ENCODE data around the gene MTA1. TPM values are rescaled to one million over a fixed set of nuclear protein-coding genes. Genes with fewer than 3 reads are reported as not detected.

Gene MTA1
- total and polyA plus RNA-seq, 2 of the 8 experiments (the other 6 are each of a cell fraction or from before 2014, with no cell fraction given), result 73.9 to 221 TPM

GRCh38 chr14:105498430-105499255, 79.0 kb downstream of the MTA1 start:
- 88% methylated on average over 36 of the region's 36 CpGs; no CpG with 5 or more reads in 1 of the 2 experiments for WGBS, 2 experiments (ENCODE audit: extremely low coverage in 1 of 2, insufficient coverage in 1 of 2, insufficient read length in 1 of 2, insufficient replicate concordance in 2 of 2, low coverage in 1 of 2, low lambda C conversion rate in 2 of 2, missing lambda C conversion rate in 1 of 2)
- Histone ChIP-seq H3K36me3 (ENCODE audit: control insufficient read depth in 2 of 4, insufficient read depth in 4 of 4, low read length in 3 of 4) (no peaks in the 10 kb centered on the region), H3K4me2 (ENCODE audit: insufficient read depth in 1 of 2, low read depth in 2 of 2, low read length in 2 of 2) (no peak overlapping the region), H2BK20ac (ENCODE audit: low read length) (no peak overlapping the region), H4K91ac (replicated peaks; ENCODE audit: insufficient read length, low read length) (no peak overlapping the region), H3K4me3 (ENCODE audit: extremely low read depth in 1 of 4, insufficient read depth in 2 of 4, low read depth in 3 of 4, low read length in 4 of 4) (no peak overlapping the region), H3K18ac (ENCODE audit: extremely low read depth, low read length) (no peak overlapping the region), H3K27me3 (replicated peaks in 1 of 4; ENCODE audit: control insufficient read depth in 3 of 4, extremely low read depth in 1 of 4, insufficient read depth in 3 of 4, low read length in 3 of 4) (no peaks in the 10 kb centered on the region), H2BK5ac (ENCODE audit: low read depth, low read length) (no peak overlapping the region), H3K4me1 (replicated peaks in 1 of 4; ENCODE audit: control insufficient read depth in 3 of 4, insufficient read depth in 4 of 4, low read length in 3 of 4) (peaks cover 0 to 3% (median 0%) of the 10 kb centered on the region in 4 experiments; a peak in 2 of 7 replicates), H2BK120ac (replicated peaks; ENCODE audit: low read depth, low read length) (no peak overlapping the region), H2BK15ac (ENCODE audit: low read length) (no peak overlapping the region), H3K4ac (replicated peaks; ENCODE audit: insufficient read length, low read depth, low read length) (no peak overlapping the region), H4K8ac (ENCODE audit: extremely low read depth, insufficient read depth, low read length) (no peak overlapping the region), H2AK5ac (ENCODE audit: low read depth, low read length) (no peak overlapping the region), H4K5ac (ENCODE audit: insufficient read length, low read depth, low read length) (no peak overlapping the region), H3K9me3 (ENCODE audit: insufficient read depth in 2 of 2, low read depth in 1 of 2, low read length in 1 of 2) (no peaks in the 10 kb centered on the region), H3K79me2 (ENCODE audit: control insufficient read depth in 1 of 2, insufficient read depth in 2 of 2, low read length in 2 of 2) (no peaks in the 10 kb centered on the region), H3K14ac (ENCODE audit: insufficient read length) (no peak overlapping the region), H3K23me2 (ENCODE audit: low read depth, low read length) (no peaks in the 10 kb centered on the region), H3K23ac (ENCODE audit: insufficient read length) (no peak overlapping the region), H3K27ac (ENCODE audit: low read depth, low read length) (no peak overlapping the region), H3K9ac (replicated peaks in 1 of 4; ENCODE audit: extremely low read depth in 1 of 4, low read depth in 3 of 4, low read length in 3 of 4) (no peak overlapping the region), H2BK12ac (ENCODE audit: low read depth, low read length) (no peak overlapping the region), H4K20me1 (replicated peaks in 1 of 2; ENCODE audit: control insufficient read depth in 1 of 2, insufficient read depth in 2 of 2, low read length in 2 of 2) (peaks cover 0 to 2% of the 10 kb centered on the region in 2 experiments), H3K79me1 (ENCODE audit: low read depth, low read length) (no peaks in the 10 kb centered on the region), H2AFZ (ENCODE audit: low read length) (no peak overlapping the region), H3K56ac (replicated peaks; ENCODE audit: insufficient read length, low read depth, low read length) (no peak overlapping the region)
- ChIA-PET CTCF (ENCODE audit: partially characterized antibody) (no interaction called here), POLR2A (ENCODE audit: partially characterized antibody) (no interaction called here)
- TF ChIP-seq CREB1 (IDR thresholded peaks at IDR 0.05) (no peak), KDM5A (IDR thresholded peaks at IDR 0.05; ENCODE audit: low read length) (no peak), RNF2 (IDR thresholded peaks at IDR 0.05; ENCODE audit: borderline replicate concordance, low read depth, low read length, missing control alignments, poor library complexity, severe bottlenecking) (no peak)
- DNase-seq (ENCODE audit: low read depth in 1 of 2, low spot score in 2 of 2), result no peak
- FAIRE-seq, result no peak

All from H1 (cell line).